OCI-LY3 (cell line): Measurements from ENCODE around the gene IL22RA2.

Experiments used
- CTCF ChIP-seq: fragments of 200-600, 300-600 bp; sonication (generic); IDR thresholded peaks from 2 replicates; pipeline ENCODE4 v1.5.1; 2014; ENCODE audit warnings: antibody characterized with exemption, low read length, low read depth
- EZH2phosphoT487 ChIP-seq: fragments of 200-600 bp; shearing (Covaris generic); IDR thresholded peaks from 2 replicates; pipeline ENCODE4 v1.6.1; 2018; ENCODE audit warnings: antibody characterized with exemption, mixed run types, low read depth

- TF ChIP-seq CTCF (no peak), EZH2phosphoT487 (no peak)
Observed at GRCh38 chr6:137218917-137219663, 45.6 kb upstream of the IL22RA2 start, which contains the start of gene IFNGR1.
